ENCODE results near the gene ACTR6.
"Not testable (repeated sequence)": the region's sequence is repeated elsewhere in the genome, so short reads cannot be mapped to it uniquely, and the experiment has no call there.

The ACTR6 gene

GRCh38 chr12:100200463-100201181 lies at the start of gene ACTR6:
Gene ACTR6 (plus strand): TSS chr12:100200815. CDS start chr12:100200852, 37 bp downstream.
- DNase-seq (ENCODE audit: low read depth in 3 of 3, low spot score in 1 of 3) = peak; percentile 91

GRCh38 chr12:100151769-100152168 lies 48.8 kb upstream of the ACTR6 start:
- DNase-seq (ENCODE audit: low read depth in 3 of 3, low spot score in 1 of 3) = no peak

GRCh38 chr12:100153131-100153530 lies 47.5 kb upstream of the ACTR6 start:
- DNase-seq (ENCODE audit: low read depth in 3 of 3, low spot score in 1 of 3) = no peak

- peak; percentile 26 to 67 (median 38) for DNase-seq (ENCODE audit: low read depth in 3 of 3, low spot score in 1 of 3)
These were observed 46.0 kb upstream of the ACTR6 start for GRCh38 chr12:100154474-100155247.

- DNase-seq (ENCODE audit: low read depth in 3 of 3, low spot score in 1 of 3) = no peak
These were observed 43.7 kb upstream of the ACTR6 start for GRCh38 chr12:100156731-100157426.

GRCh38 chr12:100157427-100157821 lies 43.2 kb upstream of the ACTR6 start:
- DNase-seq (ENCODE audit: low read depth in 3 of 3, low spot score in 1 of 3) = no peak

- DNase-seq (ENCODE audit: low read depth in 3 of 3, low spot score in 1 of 3) = no peak
These were observed 42.1 kb upstream of the ACTR6 start for GRCh38 chr12:100158535-100158934.

- DNase-seq (ENCODE audit: low read depth in 3 of 3, low spot score in 1 of 3) = no peak
These were observed 41.1 kb upstream of the ACTR6 start for GRCh38 chr12:100159391-100160104.

GRCh38 chr12:100163416-100164152 lies 37.0 kb upstream of the ACTR6 start:
- peak; percentile 18 to 50 (median 33) for DNase-seq (ENCODE audit: low read depth in 3 of 3, low spot score in 1 of 3)

- no peak for DNase-seq (ENCODE audit: low read depth in 3 of 3, low spot score in 1 of 3)
These were observed 36.4 kb upstream of the ACTR6 start for GRCh38 chr12:100164153-100164704.

GRCh38 chr12:100165356-100165755 lies 35.3 kb upstream of the ACTR6 start:
- DNase-seq (ENCODE audit: low read depth in 3 of 3, low spot score in 1 of 3) = no peak

GRCh38 chr12:100166232-100166631 lies 34.4 kb upstream of the ACTR6 start:
- no peak for DNase-seq (ENCODE audit: low read depth in 3 of 3, low spot score in 1 of 3)

- DNase-seq (ENCODE audit: low read depth in 3 of 3, low spot score in 1 of 3) = no peak
These were observed 32.1 kb upstream of the ACTR6 start for GRCh38 chr12:100168562-100168961.

- DNase-seq (ENCODE audit: low read depth in 3 of 3, low spot score in 1 of 3) = no peak
These were observed 31.3 kb upstream of the ACTR6 start for GRCh38 chr12:100169345-100169744.

GRCh38 chr12:100170313-100170858 lies 30.2 kb upstream of the ACTR6 start:
- no peak for DNase-seq (ENCODE audit: low read depth in 3 of 3, low spot score in 1 of 3)

GRCh38 chr12:100171248-100171647 lies 29.4 kb upstream of the ACTR6 start:
- DNase-seq (ENCODE audit: low read depth in 3 of 3, low spot score in 1 of 3) = no peak

- no peak for DNase-seq (ENCODE audit: low read depth in 3 of 3, low spot score in 1 of 3)
These were observed 27.5 kb upstream of the ACTR6 start for GRCh38 chr12:100173111-100173510.

GRCh38 chr12:100174495-100174894 lies 26.1 kb upstream of the ACTR6 start:
- no peak for DNase-seq (ENCODE audit: low read depth in 3 of 3, low spot score in 1 of 3)

- not testable (repeated sequence) for DNase-seq (ENCODE audit: low read depth in 3 of 3, low spot score in 1 of 3)
These were observed 24.1 kb upstream of the ACTR6 start for GRCh38 chr12:100176493-100176892.

GRCh38 chr12:100179252-100179651 lies 21.4 kb upstream of the ACTR6 start:
- no peak for DNase-seq (ENCODE audit: low read depth in 3 of 3, low spot score in 1 of 3)
